Keratinocyte (primary cell): ENCODE measurements around the gene ST8SIA5. TPM values are rescaled to one million over a fixed set of nuclear protein-coding genes. Genes with fewer than 3 reads are reported as not detected.

Experiments
- DNase-seq: peaks from one replicate; pipeline ENCODE4 v3.0.0-alpha.2; 2011; ENCODE audit warnings: low read depth, missing footprints, low spot score
- FAIRE-seq: peaks from 2 replicates; lab custom pipeline; 2011; peaks lifted over from hg19 to GRCh38; lab: Jason Lieb, UNC
- H2AFZ ChIP-seq: 2 replicates; pipeline ENCODE4 v1.6.0; 2012; ENCODE audit warnings: low read length, control low read depth, inconsistent platforms; ENCODE audit not compliant: control insufficient read depth
- H3K27ac ChIP-seq: 2 replicates; pipeline ENCODE4 v1.5.1; 2011; ENCODE audit warnings: low read length; ENCODE audit not compliant: control insufficient read depth, insufficient read depth
- H3K27me3 ChIP-seq: 3 replicates; pipeline ENCODE4 v1.6.0; 2011; ENCODE audit warnings: low read length; ENCODE audit not compliant: control insufficient read depth, insufficient read depth; ENCODE audit errors: extremely low read depth
- H3K36me3 ChIP-seq, 2 experiments: 2 replicates in 1 of 2; 3 replicates in 1 of 2; pipeline ENCODE4 v1.5.1; 2011; ENCODE audit warnings: low read length in 2 of 2, mild to moderate bottlenecking in 1 of 2; ENCODE audit not compliant: control insufficient read depth in 2 of 2, insufficient read depth in 2 of 2; ENCODE audit errors: extremely low read depth in 1 of 2
- H3K4me1 ChIP-seq: 3 replicates; pipeline ENCODE4 v1.5.1; 2011; ENCODE audit warnings: low read length; ENCODE audit not compliant: control insufficient read depth, insufficient read depth; ENCODE audit errors: extremely low read depth
- H3K4me2 ChIP-seq: 3 replicates; pipeline ENCODE4 v1.6.0; 2011; ENCODE audit warnings: low read depth, low read length; ENCODE audit not compliant: control insufficient read depth, insufficient read depth; ENCODE audit errors: extremely low read depth
- H3K4me3 ChIP-seq, 3 experiments: fragments of 200-600 bp in 1 of 3; sonication (generic) in 1 of 3; 2 replicates in 2 of 3; 3 replicates in 1 of 3; pipeline ENCODE4 v1.5.1; 2011 to 2016; ENCODE audit warnings: low read length in 3 of 3, mild to moderate bottlenecking in 3 of 3, control low read depth in 2 of 3, inconsistent platforms in 1 of 3, low read depth in 1 of 3, mixed read lengths in 1 of 3, mixed run types in 1 of 3, moderate library complexity in 1 of 3; ENCODE audit not compliant: control insufficient read depth in 2 of 3, insufficient read depth in 2 of 3; ENCODE audit errors: extremely low read depth in 1 of 3
- H3K79me2 ChIP-seq: 2 replicates; pipeline ENCODE4 v1.6.0; 2012; ENCODE audit warnings: low read length; ENCODE audit not compliant: control insufficient read depth, insufficient read depth
- H3K9ac ChIP-seq: 3 replicates; pipeline ENCODE4 v1.6.0; 2011; ENCODE audit warnings: low read length; ENCODE audit not compliant: control insufficient read depth, insufficient read depth; ENCODE audit errors: extremely low read depth
- H3K9me1 ChIP-seq: 3 replicates; pipeline ENCODE4 v1.6.0; 2011; ENCODE audit warnings: low read length; ENCODE audit not compliant: control insufficient read depth, insufficient read depth; ENCODE audit errors: extremely low read depth
- H3K9me3 ChIP-seq: 2 replicates; pipeline ENCODE4 v1.5.1; 2012; ENCODE audit warnings: low read depth, low read length; ENCODE audit not compliant: control insufficient read depth
- H4K20me1 ChIP-seq: 3 replicates; pipeline ENCODE4 v1.6.0; 2011; ENCODE audit warnings: low read length; ENCODE audit not compliant: control insufficient read depth, insufficient read depth; ENCODE audit errors: extremely low read depth
- CTCF ChIP-seq, 3 experiments: IDR thresholded peaks in 1 of 3; conservative IDR thresholded peaks in 1 of 3; optimal IDR thresholded peaks in 1 of 3; 2 replicates in 2 of 3; 3 replicates in 1 of 3; pipeline versions ENCODE3 to v1.5.1; 2011; ENCODE audit warnings: low read length in 3 of 3, mild to moderate bottlenecking in 3 of 3, moderate library complexity in 2 of 3, control low read depth in 1 of 3, inconsistent platforms in 1 of 3; ENCODE audit not compliant: insufficient read depth in 2 of 3; ENCODE audit errors: extremely low read depth in 1 of 3
- EZH2 ChIP-seq: IDR thresholded peaks from one replicate; pipeline ENCODE4 v1.6.1; 2012; ENCODE audit warnings: inconsistent platforms, mild to moderate bottlenecking, low read length, moderate library complexity
- dilution Hi-C: fragments of 300-500 bp; cut with MboI; formaldehyde crosslinking; loops from one replicate; pipeline ENCODE4 v1.7.0; 2020; ENCODE audit warnings: low sequenced_read_pairs; ENCODE audit not compliant: extremely low pct_ligation_motif_present
- polyA plus RNA-seq, 5 experiments: library from polyadenylated mRNA; depleted of rRNA in 3 of 5; stranded (reverse) in 3 of 5; stranded (forward) in 1 of 5; unstranded in 1 of 5; fragments of >200 nt; gene quantifications; 1 replicate in 1 of 5; 2 replicates in 3 of 5; 3 replicates in 1 of 5; pipeline versions ENCODE4 v1.2.1 to v1.2.3, GENCODE V29; 2011 to 2012; ENCODE audit warnings: missing spikeins in 2 of 5, low read depth in 1 of 5, low replicate concordance in 1 of 5

ST8SIA5 gene
- polyA plus RNA-seq, 1 donor (not counting 4 experiments of a cell fraction or from before 2014, with no cell fraction given) = under 0.01 TPM

GRCh38 chr18:46678785-46679399, 78.0 kb downstream of the ST8SIA5 start:
- Histone ChIP-seq H3K4me3 (no peak overlapping the region), H3K27me3 (no peaks in the 10 kb centered on the region), H4K20me1 (no peaks in the 10 kb centered on the region), H3K9ac (no peak overlapping the region), H3K79me2 (no peaks in the 10 kb centered on the region), H3K9me3 (no peaks in the 10 kb centered on the region), H3K27ac (no peak overlapping the region), H2AFZ (no peak overlapping the region), H3K9me1 (no peaks in the 10 kb centered on the region), H3K4me2 (no peak overlapping the region), H3K4me1 (no peaks in the 10 kb centered on the region), H3K36me3 (no peaks in the 10 kb centered on the region)
- no peak for TF ChIP-seq CTCF (optimal IDR thresholded peaks at IDR 0.05 in 1 of 3, IDR thresholded peaks at IDR 0.05 in 1 of 3, conservative IDR thresholded peaks at IDR 0.05 in 1 of 3; ENCODE audit: extremely low read depth in 1 of 3, insufficient read depth in 2 of 3, low read length in 3 of 3)
- TF ChIP-seq EZH2 = no peak
- no peak for FAIRE-seq
- no peak for DNase-seq
- dilution Hi-C loops = no loop called here

- Histone ChIP-seq H3K4me3 (no peak overlapping the region), H3K4me1 (no peaks in the 10 kb centered on the region), H2AFZ (no peak overlapping the region), H3K36me3 (no peaks in the 10 kb centered on the region), H3K9me3 (no peaks in the 10 kb centered on the region), H3K4me2 (no peak overlapping the region), H3K9ac (no peak overlapping the region), H3K9me1 (no peaks in the 10 kb centered on the region), H3K27ac (no peak overlapping the region), H3K27me3 (no peaks in the 10 kb centered on the region), H3K79me2 (no peaks in the 10 kb centered on the region), H4K20me1 (no peaks in the 10 kb centered on the region)
- TF ChIP-seq EZH2 (no peak), CTCF (optimal IDR thresholded peaks at IDR 0.05 in 1 of 3, IDR thresholded peaks at IDR 0.05 in 1 of 3, conservative IDR thresholded peaks at IDR 0.05 in 1 of 3; ENCODE audit: extremely low read depth in 1 of 3, insufficient read depth in 2 of 3, low read length in 3 of 3) (no peak)
- DNase-seq (no peak), FAIRE-seq (no peak)
- dilution Hi-C loops = no loop called here
These were observed 78.8 kb downstream of the ST8SIA5 start for GRCh38 chr18:46678041-46678440.
